DND-41 (cell line): Measurements from ENCODE around the gene CENPA.
"Not testable (repeated sequence)": the region's sequence is repeated elsewhere in the genome, so short reads cannot be mapped to it uniquely, and the experiment has no call there.

Experiments
- ATAC-seq: fragments of 200-7000 bp; cut with Tn5 transposase; 3 replicates; pipeline ENCODE4 v1.9.1; 2021; ENCODE audit warnings: low read depth; ENCODE audit not compliant: insufficient read depth
- DNase-seq: peaks from one replicate; pipeline ENCODE4 v3.0.0-alpha.2; 2020
- H2AFZ ChIP-seq: 2 replicates; pipeline ENCODE4 v1.6.0; 2012; ENCODE audit warnings: low read depth, low read length
- H3K27ac ChIP-seq: 2 replicates; pipeline ENCODE4 v1.5.1; 2012; ENCODE audit warnings: low read length, inconsistent platforms
- H3K27me3 ChIP-seq: fragments of 200-600 bp; sonication (generic); 2 replicates; pipeline ENCODE4 v1.6.0; 2012; ENCODE audit warnings: low read length, mild to moderate bottlenecking, inconsistent platforms; ENCODE audit not compliant: insufficient read depth, poor library complexity
- H3K36me3 ChIP-seq: 2 replicates; pipeline ENCODE4 v1.5.1; 2012; ENCODE audit warnings: low read length, inconsistent platforms; ENCODE audit not compliant: insufficient read depth
- H3K4me1 ChIP-seq: 2 replicates; pipeline ENCODE4 v1.5.1; 2012; ENCODE audit warnings: mild to moderate bottlenecking, low read length; ENCODE audit not compliant: insufficient read depth
- H3K4me2 ChIP-seq: 2 replicates; pipeline ENCODE4 v1.6.0; 2012; ENCODE audit warnings: mild to moderate bottlenecking, moderate library complexity, low read length, inconsistent platforms; ENCODE audit not compliant: insufficient read depth
- H3K4me3 ChIP-seq, 2 experiments: fragments of 200-600 bp in 1 of 2; shearing (Covaris generic) in 1 of 2; 2 replicates each; pipeline ENCODE4 v1.5.1; 2012 to 2016; ENCODE audit warnings: inconsistent platforms in 2 of 2, low read length in 2 of 2, mild to moderate bottlenecking in 2 of 2, low read depth in 1 of 2, moderate library complexity in 1 of 2
- H3K79me2 ChIP-seq: 2 replicates; pipeline ENCODE4 v1.6.0; 2012; ENCODE audit warnings: low read length, inconsistent platforms; ENCODE audit not compliant: insufficient read depth
- H3K9ac ChIP-seq: 2 replicates; pipeline ENCODE4 v1.6.0; 2012; ENCODE audit warnings: low read depth, mild to moderate bottlenecking, inconsistent platforms, low read length, moderate library complexity
- H3K9me3 ChIP-seq: 2 replicates; pipeline ENCODE4 v1.5.1; 2012; ENCODE audit warnings: low read length, moderate library complexity, mild to moderate bottlenecking, inconsistent platforms; ENCODE audit not compliant: insufficient read depth, severe bottlenecking
- H4K20me1 ChIP-seq: 2 replicates; pipeline ENCODE4 v1.6.0; 2012; ENCODE audit warnings: low read length; ENCODE audit not compliant: insufficient read depth
- CTCF ChIP-seq: IDR thresholded peaks from 2 replicates; pipeline ENCODE4 v1.5.1; 2012; ENCODE audit warnings: borderline replicate concordance, low read length, moderate library complexity, mild to moderate bottlenecking; ENCODE audit not compliant: poor library complexity, severe bottlenecking; ENCODE audit errors: extremely low read depth
- EZH2 ChIP-seq: IDR thresholded peaks from 3 replicates; pipeline ENCODE4 v1.6.1; 2012; ENCODE audit warnings: borderline replicate concordance, low read depth, mild to moderate bottlenecking, moderate library complexity, low read length, inconsistent platforms; ENCODE audit not compliant: severe bottlenecking

Gene CENPA

GRCh38 chr2:26811261-26811660, 25.4 kb downstream of the CENPA start:
- H3K9me3 ChIP-seq: no peaks in the 10 kb centered on the region
- no peak overlapping the region for H2AFZ ChIP-seq
- H3K36me3 ChIP-seq: no peaks in the 10 kb centered on the region
- no peak overlapping the region for H3K4me3 ChIP-seq
- H3K9ac ChIP-seq: no peak overlapping the region
- no peaks in the 10 kb centered on the region for H4K20me1 ChIP-seq
- ATAC-seq (no peak), DNase-seq (no peak)
- no peak overlapping the region for H3K27ac ChIP-seq
- H3K79me2 ChIP-seq: no peaks in the 10 kb centered on the region
- no peak for TF ChIP-seq CTCF
- TF ChIP-seq EZH2: no peak
- no peak overlapping the region for H3K4me2 ChIP-seq
- H3K4me1 ChIP-seq: no peaks in the 10 kb centered on the region
- no peaks in the 10 kb centered on the region for H3K27me3 ChIP-seq

GRCh38 chr2:26811791-26812694, 26.2 kb downstream of the CENPA start:
- H3K4me2 ChIP-seq: no peak overlapping the region
- peaks cover 4% of the 10 kb centered on the region for H3K27me3 ChIP-seq
- H3K4me1 ChIP-seq: no peaks in the 10 kb centered on the region
- no peaks in the 10 kb centered on the region for H3K79me2 ChIP-seq
- ATAC-seq: no peak
- H4K20me1 ChIP-seq: no peaks in the 10 kb centered on the region
- no peak overlapping the region for H3K4me3 ChIP-seq
- no peak overlapping the region for H3K27ac ChIP-seq
- H2AFZ ChIP-seq: no peak overlapping the region
- no peak for DNase-seq
- H3K9me3 ChIP-seq: no peaks in the 10 kb centered on the region
- H3K36me3 ChIP-seq: no peaks in the 10 kb centered on the region
- no peak for TF ChIP-seq CTCF
- TF ChIP-seq EZH2: no peak
- H3K9ac ChIP-seq: no peak overlapping the region

- no peak for ATAC-seq
- H3K9ac ChIP-seq: no peak overlapping the region
- H3K79me2 ChIP-seq: no peaks in the 10 kb centered on the region
- no peak overlapping the region for H3K4me2 ChIP-seq
- DNase-seq: no peak
- no peak overlapping the region for H3K27ac ChIP-seq
- H3K9me3 ChIP-seq: no peaks in the 10 kb centered on the region
- H4K20me1 ChIP-seq: no peaks in the 10 kb centered on the region
- no peak overlapping the region for H3K4me3 ChIP-seq
- peaks cover 4% of the 10 kb centered on the region for H3K27me3 ChIP-seq
- no peak overlapping the region for H2AFZ ChIP-seq
- H3K36me3 ChIP-seq: no peaks in the 10 kb centered on the region
- TF ChIP-seq CTCF (no peak), EZH2 (no peak)
- H3K4me1 ChIP-seq: no peaks in the 10 kb centered on the region
Observed at GRCh38 chr2:26812731-26813130, 26.9 kb downstream of the CENPA start.

- not testable (repeated sequence) for H3K27ac ChIP-seq, ATAC-seq, H3K4me1 ChIP-seq, H3K36me3 ChIP-seq, H3K9me3 ChIP-seq, H3K9ac ChIP-seq, H3K4me3 ChIP-seq, DNase-seq, H3K79me2 ChIP-seq, H2AFZ ChIP-seq, H4K20me1 ChIP-seq, H3K4me2 ChIP-seq
- peaks cover 12% of the 10 kb centered on the region for H3K27me3 ChIP-seq
Observed at GRCh38 chr2:26814072-26814765, 28.4 kb downstream of the CENPA start.
